ENCODE results near the gene HPX.

The HPX gene

GRCh38 chr11:6388748-6389147, 52.0 kb downstream of the HPX start:
- no peak for DNase-seq

- DNase-seq = no peak
Observed at GRCh38 chr11:6387811-6388599, 52.8 kb downstream of the HPX start.

GRCh38 chr11:6385046-6385777, 55.6 kb downstream of the HPX start:
- no peak for DNase-seq
